DMS114 treated with DMSO at 0.1 percent for 48 hours (cell line): ENCODE data around the gene TGFBR1.
"Not testable (repeated sequence)": the region's sequence is repeated elsewhere in the genome, so short reads cannot be mapped to it uniquely, and the experiment has no call there.

Experiments used
- DNase-seq: peaks from one replicate; lab custom pipeline; 2025; ENCODE audit not compliant: unreplicated experiment; lab: John Stamatoyannopoulos, UW

The TGFBR1 gene

GRCh38 chr9:99185348-99185632 lies 80.4 kb downstream of the TGFBR1 start:
- DNase-seq, result no peak

DNA sequence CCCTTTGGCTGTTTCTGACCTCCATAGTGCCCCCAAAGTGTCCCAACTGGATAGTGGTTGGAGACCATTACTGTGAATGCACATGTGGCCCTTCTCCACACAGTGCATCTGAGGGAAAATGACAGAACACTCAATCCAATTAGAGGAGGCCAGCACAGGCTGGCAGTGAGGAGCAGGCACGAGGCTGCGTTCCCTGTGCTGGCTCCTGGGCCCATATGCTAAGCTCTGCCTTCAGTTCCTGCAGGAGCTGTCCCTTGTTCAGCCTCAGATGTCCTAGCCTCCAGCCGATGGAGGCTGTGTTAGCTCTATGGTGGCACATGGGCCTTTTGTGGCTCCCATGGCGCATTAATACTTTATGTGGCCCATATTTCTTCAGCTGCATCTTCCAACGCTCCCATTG lies 81.0 kb downstream of the TGFBR1 start:
- DNase-seq, result no peak

DNA sequence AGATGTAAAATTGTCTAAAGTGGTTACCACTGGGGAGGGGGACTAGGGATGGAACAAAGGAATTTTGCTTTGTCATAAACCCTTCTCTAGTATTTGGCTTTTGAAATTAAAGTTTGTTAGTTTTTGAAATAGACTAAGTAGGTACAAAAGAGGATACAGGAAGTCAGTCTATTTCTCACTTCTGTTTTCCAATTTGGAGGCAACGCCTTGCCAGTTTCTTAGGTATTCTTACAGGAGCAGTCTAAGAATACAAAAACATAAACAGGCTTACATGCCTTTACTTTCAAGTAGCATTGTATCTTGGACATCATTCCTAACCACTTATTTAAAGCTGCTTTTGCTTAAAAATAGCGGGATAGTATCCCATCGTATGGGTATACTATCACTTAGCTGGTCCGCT lies 82.4 kb downstream of the TGFBR1 start:
- no peak for DNase-seq

DNA sequence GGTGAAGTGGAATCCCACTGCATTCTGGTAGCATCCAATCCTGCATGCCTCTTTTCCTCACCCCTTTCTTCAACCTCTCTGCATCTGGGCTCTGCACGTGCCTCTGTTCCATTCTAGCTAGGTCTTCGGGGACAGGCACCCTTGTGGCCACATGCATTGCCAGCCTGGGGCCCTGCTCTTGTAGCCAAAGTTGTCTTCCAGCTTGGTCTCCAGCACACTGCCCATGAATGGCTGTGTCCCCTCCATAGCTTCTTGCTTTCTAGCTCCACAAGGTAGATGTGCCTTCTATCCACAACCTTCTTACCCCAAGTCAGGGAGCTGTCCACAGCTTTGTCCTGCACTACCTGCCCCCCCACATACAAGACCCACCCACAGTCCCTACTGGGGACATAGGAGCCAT lies 84.3 kb downstream of the TGFBR1 start:
- no peak for DNase-seq

DNA sequence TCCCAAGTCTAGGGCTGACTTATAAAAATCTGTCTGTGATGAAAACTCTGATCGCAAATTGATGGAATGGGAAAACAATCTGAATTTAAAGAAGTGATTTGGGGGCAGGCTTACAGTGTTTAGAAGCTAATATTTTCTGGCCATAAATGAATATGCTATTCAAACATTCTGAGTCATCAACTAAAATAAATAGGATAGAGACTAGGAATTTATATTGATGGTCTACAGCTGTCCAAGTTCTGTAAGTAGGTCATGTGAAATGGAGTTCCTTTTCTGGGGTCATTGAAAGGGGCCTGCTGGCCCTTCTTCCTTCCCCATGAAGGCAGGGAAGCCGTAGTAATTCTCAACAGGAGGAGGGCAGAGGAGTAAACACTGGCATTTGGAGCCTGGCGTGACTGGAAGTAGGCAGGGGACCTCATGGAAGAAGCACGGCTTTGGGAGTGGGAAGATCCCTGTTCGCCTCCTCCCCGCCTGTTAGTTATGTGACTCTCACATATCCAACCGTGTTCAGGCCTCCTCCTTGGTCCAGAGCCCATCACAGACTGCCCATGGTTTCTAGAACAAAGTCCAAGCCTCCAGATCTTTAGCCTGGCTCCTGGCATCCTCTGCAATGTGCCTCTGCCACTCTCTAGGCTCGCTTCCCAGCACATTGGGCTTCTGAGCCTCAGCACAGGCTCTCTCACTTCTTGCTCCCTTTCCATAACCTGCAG lies 85.1 kb downstream of the TGFBR1 start:
- no peak for DNase-seq

DNA sequence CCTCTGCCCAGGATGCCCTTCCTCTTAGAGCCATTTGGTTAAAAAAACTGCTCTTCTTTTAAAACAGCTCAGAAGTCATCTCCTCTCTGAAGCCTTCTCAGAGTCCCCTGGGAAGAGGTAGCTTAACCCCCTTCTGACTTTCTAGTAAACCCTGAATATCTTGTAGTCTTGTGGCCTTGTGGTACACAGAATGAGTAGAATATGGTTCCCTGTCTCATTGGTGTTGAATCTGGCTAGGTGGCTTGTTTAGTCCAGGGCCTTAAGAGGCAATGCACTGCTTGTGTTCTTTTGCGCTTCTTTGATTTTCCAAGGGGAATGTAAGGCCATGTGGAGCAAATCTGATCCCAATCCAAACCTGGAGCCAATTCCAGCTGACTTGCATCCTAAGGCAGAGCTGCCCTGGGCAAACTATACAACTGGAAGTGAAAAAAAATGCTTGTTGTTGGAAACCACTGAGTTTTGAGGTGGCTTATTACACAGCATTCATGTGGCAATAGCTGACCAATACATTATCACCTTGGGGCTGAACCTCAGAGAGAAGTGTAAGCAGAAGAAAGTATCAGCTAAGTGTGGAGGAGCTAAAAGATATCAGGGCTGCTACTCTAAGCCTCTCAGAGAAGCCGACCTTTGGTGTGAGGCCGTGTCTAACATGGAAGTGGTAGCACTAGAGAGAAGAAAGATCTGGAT lies 85.8 kb downstream of the TGFBR1 start:
- DNase-seq, result no peak

- DNase-seq, result no peak
These were observed 88.0 kb downstream of the TGFBR1 start for GRCh38 chr9:99192786-99193465.

- DNase-seq, result no peak
These were observed 88.5 kb downstream of the TGFBR1 start for GRCh38 chr9:99193466-99193821.

- not testable (repeated sequence) for DNase-seq
These were observed 91.6 kb downstream of the TGFBR1 start for GRCh38 chr9:99196484-99196883.

DNA sequence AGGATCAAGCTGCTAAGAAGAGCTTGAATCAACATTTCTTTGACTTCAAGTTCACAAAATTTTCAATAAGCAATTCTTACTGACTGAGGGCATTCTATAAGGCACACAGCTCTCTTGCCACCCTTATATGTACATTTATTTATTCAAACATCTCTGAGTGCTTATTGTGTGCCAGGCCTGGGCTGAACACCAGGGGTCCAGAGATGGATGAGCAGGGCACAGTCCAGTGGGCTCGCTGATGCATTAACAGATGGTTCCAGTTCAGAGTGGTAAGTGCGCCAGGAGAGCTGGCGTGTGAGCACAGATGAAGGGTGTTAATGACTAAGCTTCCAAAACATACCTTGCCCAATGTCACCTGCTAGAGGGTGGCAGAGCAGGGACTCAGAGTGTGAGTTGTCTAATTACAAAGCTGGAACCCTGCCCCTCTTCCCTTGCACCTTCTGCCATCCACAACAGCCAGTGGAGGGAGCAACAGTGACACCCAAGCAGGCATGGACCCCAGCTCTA lies 92.3 kb downstream of the TGFBR1 start:
- DNase-seq, result no peak

DNA sequence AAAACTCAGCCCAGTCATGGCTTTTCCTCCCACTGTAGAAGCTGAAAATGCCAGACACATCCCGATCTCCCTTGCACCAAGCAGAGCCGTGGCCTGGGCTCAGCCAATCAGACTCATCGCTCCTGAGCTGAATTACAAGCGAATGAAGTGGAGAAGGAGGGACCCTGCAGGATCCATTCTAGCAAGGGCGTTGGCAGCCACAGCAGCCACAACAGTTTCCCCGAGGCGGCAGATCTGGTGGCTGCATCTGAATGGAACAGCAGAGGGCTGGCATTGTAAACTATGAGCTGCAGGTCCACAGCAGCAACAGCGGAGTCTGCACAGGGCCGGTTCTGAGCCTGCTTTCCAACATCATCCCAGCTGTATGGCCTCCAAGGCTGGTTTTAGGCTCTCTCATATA lies 93.1 kb downstream of the TGFBR1 start:
- no peak for DNase-seq

- no peak for DNase-seq
These were observed 95.1 kb downstream of the TGFBR1 start for GRCh38 chr9:99199938-99200539.

GRCh38 chr9:99201603-99202002 lies 96.7 kb downstream of the TGFBR1 start:
- no peak for DNase-seq
